Measurements from ENCODE around the gene SLC39A13. TPM values are rescaled to one million over a fixed set of nuclear protein-coding genes. Genes with fewer than 3 reads are reported as not detected.

Gene SLC39A13
- total and polyA plus RNA-seq, 8 donors, result 14.6 to 55.6 (median 22.4) TPM

GRCh38 chr11:47394050-47394321 is 14.4 kb upstream of the SLC39A13 start:
- peak in 2 of 4 donors; percentile 9 to 10 for ATAC-seq
- DNase-seq, result no peak
- WGBS, 2 donors, result 89 to 92% methylated on average over 9 of the region's 9 CpGs

GRCh38 chr11:47394322-47395222 is 13.8 kb upstream of the SLC39A13 start:
- intact Hi-C loops (cut with DNase I), result no loop called here
- DNase-seq, result peak in 1 of 6 donors; percentile 52
- H3K27me3 ChIP-seq, result no peaks in the 10 kb centered on the region
- peak overlapping the region in 1 of 4 donors; percentile 10 for H3K4me3 ChIP-seq
- no peak for FAIRE-seq
- H3K9me3 ChIP-seq, result no peaks in the 10 kb centered on the region
- WGBS, 2 donors, result 84 to 86% methylated on average over 36 to 39 of the region's 39 CpGs
- no peaks in the 10 kb centered on the region for H3K4me1 ChIP-seq
- no peaks in the 10 kb centered on the region for H3K36me3 ChIP-seq
- TF ChIP-seq CTCF (IDR thresholded peaks at IDR 0.05), result no peak
- peak overlapping the region in 2 of 4 donors; percentile 61 to 78 for H3K27ac ChIP-seq
- peak in 3 of 4 donors; percentile 34 to 58 (median 46) for ATAC-seq

More at GRCh38 chr11:47394050-47394321, 14.4 kb upstream of the SLC39A13 start:
- intact Hi-C loops (cut with DNase I), result no loop called here
- FAIRE-seq, result no peak
- H3K4me1 ChIP-seq, result no peaks in the 10 kb centered on the region
- no peaks in the 10 kb centered on the region for H3K36me3 ChIP-seq
- no peaks in the 10 kb centered on the region for H3K9me3 ChIP-seq
- H3K4me3 ChIP-seq, result peak overlapping the region in 1 of 4 donors; percentile 5
- peak overlapping the region in 2 of 4 donors; percentile 61 to 78 for H3K27ac ChIP-seq
- no peaks in the 10 kb centered on the region for H3K27me3 ChIP-seq
- TF ChIP-seq CTCF (IDR thresholded peaks at IDR 0.05), result no peak

GRCh38 chr11:47395223-47396048 is 13.0 kb upstream of the SLC39A13 start:
- Histone ChIP-seq H3K9me3 (no peaks in the 10 kb centered on the region), H3K4me3 (peak overlapping the region in 1 of 4 donors; percentile 10), H3K36me3 (no peaks in the 10 kb centered on the region), H3K27me3 (no peaks in the 10 kb centered on the region), H3K4me1 (peaks cover 0 to under 1% (median 0%) of the 10 kb centered on the region in 3 donors), H3K27ac (peak overlapping the region in 2 of 4 donors; percentile 61 to 78)
- intact Hi-C loops (cut with DNase I), result no loop called here
- peak in 3 of 6 donors; percentile 30 to 79 (median 50) for DNase-seq
- no peak for FAIRE-seq
- WGBS, 2 donors, result 77 to 86% methylated on average over 25 of the region's 25 CpGs
- TF ChIP-seq CTCF (IDR thresholded peaks at IDR 0.05), result no peak
- no peak for ATAC-seq

- H3K36me3 ChIP-seq, result no peaks in the 10 kb centered on the region
- H3K4me3 ChIP-seq, result no peak overlapping the region
- no peaks in the 10 kb centered on the region for H3K27me3 ChIP-seq
- 87 to 90% methylated on average over 3 of the region's 3 CpGs for WGBS, 2 donors
- FAIRE-seq (no peak), ATAC-seq (no peak), DNase-seq (peak in 1 of 6 donors; percentile 33)
- intact Hi-C loops (cut with DNase I), result no loop called here
- no peaks in the 10 kb centered on the region for H3K9me3 ChIP-seq
- H3K4me1 ChIP-seq, result peaks cover 0 to 5% (median 0%) of the 10 kb centered on the region in 3 donors
- TF ChIP-seq CTCF (IDR thresholded peaks at IDR 0.05), result no peak
- peak overlapping the region in 1 of 4 donors; percentile 61 for H3K27ac ChIP-seq
Measured at GRCh38 chr11:47396049-47396320, 12.4 kb upstream of the SLC39A13 start.

Data from pancreas (tissue), 10 donors.